Heart right ventricle (tissue), 16 donors: Measurements from ENCODE around the gene HPCAL1. TPM values are rescaled to one million over a fixed set of nuclear protein-coding genes. Genes with fewer than 3 reads are reported as not detected.

Experiments used
- ATAC-seq, 8 donors: fragments of 200-7000 bp; cut with Tn5 transposase; one replicate each; pipeline ENCODE4 v1.9.1; 2020; ENCODE audit warnings: mild to moderate bottlenecking in 8 of 8, moderate library complexity in 8 of 8, moderate number of reproducible peaks in 1 of 8
- DNase-seq, 2 donors: peaks; one replicate each; pipeline ENCODE4 v3.0.0-alpha.2; 2020
- H3K27ac ChIP-seq, 10 donors: fragments of 200-600 bp; sonication (generic) in 2 of 10; one replicate each; pipeline versions ENCODE4 v1.5.0 to v1.8.0; 2020 to 2022; ENCODE audit warnings: mild to moderate bottlenecking in 3 of 10
- H3K27me3 ChIP-seq, 7 donors: fragments of 200-600 bp; one replicate each; pipeline ENCODE4 v1.8.0; 2021 to 2022; ENCODE audit warnings: mild to moderate bottlenecking in 2 of 7
- H3K36me3 ChIP-seq, 9 donors: fragments of 200-600 bp; sonication (generic) in 1 of 9; one replicate each; pipeline versions ENCODE4 v1.5.0 to v1.8.0; 2020 to 2022; ENCODE audit warnings: mild to moderate bottlenecking in 2 of 9
- H3K4me1 ChIP-seq, 9 donors: fragments of 200-600 bp; sonication (generic) in 1 of 9; one replicate each; pipeline versions ENCODE4 v1.5.0 to v1.8.0; 2020 to 2022; ENCODE audit warnings: mild to moderate bottlenecking in 4 of 9
- H3K4me3 ChIP-seq, 10 donors: fragments of 200-600 bp; sonication (generic) in 2 of 10; one replicate each; pipeline versions ENCODE4 v1.5.0 to v1.8.0; 2020 to 2022; ENCODE audit warnings: mild to moderate bottlenecking in 7 of 10, moderate library complexity in 2 of 10
- H3K9me3 ChIP-seq, 11 donors: fragments of 200-600 bp in 10 of 11; sonication (generic) in 2 of 11; one replicate each; pipeline versions ENCODE4 v1.5.0 to v1.8.0; 2013 to 2022; ENCODE audit warnings: mild to moderate bottlenecking in 2 of 11, control low read depth in 1 of 11, moderate library complexity in 1 of 11
- WGBS, 2 donors: extraction: QIAGEN DNeasy Blood & Tissue Kit; methylation state at CpG; one replicate each; pipeline ENCODE4 v1.1.7; 2013; ENCODE audit warnings: inconsistent platforms in 1 of 2; 5-methylcytosine and 5-hydroxymethylcytosine counted together
- intact Hi-C, 10 donors: fragments of 100-400 bp; cut with DNase I; formaldehyde crosslinking; loops; one replicate each; pipeline versions ENCODE4 v1.11.1 to v1.14.2; 2022
- long read RNA-seq, 3 donors: library from polyadenylated mRNA; unstranded; transcript quantifications; one replicate each; pipeline ENCODE4 v2.0.0, GENCODE V29; 2020 to 2021
- polyA plus RNA-seq, 2 donors: library from polyadenylated mRNA; stranded (reverse); fragments of 200-250 nt; gene quantifications; one replicate each; pipeline ENCODE4 v1.2.3, GENCODE V29; 2013
- total RNA-seq, 10 donors: library from RNA; stranded (reverse); fragmentation: NEBNext Ultra II Directional in 3 of 10; extraction: Animal tissue kit (Norgen Biotek cat#: 25700) in 3 of 10; gene quantifications; one replicate each; pipeline versions ENCODE4 v1.2.1 to v1.2.4, GENCODE V29; 2021 to 2023
- TF ChIP-seq, protein P1 (sequence below), 9 donors: fragments of 200-600 bp; sonication (generic) in 2 of 9; IDR thresholded peaks; one replicate each; pipeline versions ENCODE4 v1.5.0 to v1.8.0; 2021 to 2022; ENCODE audit warnings: antibody characterized with exemption in 9 of 9, mild to moderate bottlenecking in 5 of 9, moderate library complexity in 1 of 9
- donor health status: Arrhythmogenic right ventricular cardiomyopathy.
- donor health status: ischemic (EF 13 %, LVEDD 7.1; RV severe dilation, severe dysfunction).
- donor health status: healthy with polysubstance abuse.
- donor health status: DM: no; HTN: yes; CAD: no.
- donor health status: DM: no; HTN: no; CAD: no.
- donor health status: ischemic (EF 25% LVEDD 6.9; RV normal size, moderate dysfunction).
- donor health status: ischemic (EF 25% LVEDD 5.7; RV mildly dilated, moderate dysfunction).
- donor health status: healthy.
- donor health status: DM: yes; HTN: yes; CAD: no.
- donor health status: Ischemic cardiomyopathy.
- donor health status: ischemic (EF 35%, LVEDD 5.7; RV mildly dilated, moderate dysfunction).
- donor health status: nonischemic (EF 11% LVEDD 7.7; RV severe dilation, severe dysfunction).
- donor health status: DM: yes; HTN: yes; CAD: no.
- donor health status: PGD.
- donor health status: ischemic (EF 29% LVEDD 5.4; RV normal size, mild dysfunction).
- donor health status: nonischemic (EF 23%, LVEDD 6.1; RV moderate dilation, normal function).

The HPCAL1 gene
- 10 to 100 TPM; 15.8 to 49.2 (median 22.8) TPM for total RNA-seq
- 10 to 100 TPM; 31.8 to 46.4 TPM for polyA plus RNA-seq
- long read RNA-seq, donor 1, transcript HPCAL1-201 (5 exons, 1,751 nt), result major isoform, 120 of 144 reads
- long read RNA-seq, donor 1, partial matches to known transcripts, result 5 of 144 reads
- long read RNA-seq, donor 1, other reads (novel, unspliced or antisense), result 19 of 144 reads
- long read RNA-seq, donor 2, transcript HPCAL1-201 (5 exons, 1,751 nt), result major isoform, 109 of 128 reads
- long read RNA-seq, donor 2, partial matches to known transcripts, result 3 of 128 reads
- long read RNA-seq, donor 2, other reads (novel, unspliced or antisense), result 16 of 128 reads
- long read RNA-seq, donor 3, transcript HPCAL1-201 (5 exons, 1,751 nt), result major isoform, 230 of 262 reads
- long read RNA-seq, donor 3, partial matches to known transcripts, result 4 of 262 reads
- long read RNA-seq, donor 3, other reads (novel, unspliced or antisense), result 28 of 262 reads

DNA sequence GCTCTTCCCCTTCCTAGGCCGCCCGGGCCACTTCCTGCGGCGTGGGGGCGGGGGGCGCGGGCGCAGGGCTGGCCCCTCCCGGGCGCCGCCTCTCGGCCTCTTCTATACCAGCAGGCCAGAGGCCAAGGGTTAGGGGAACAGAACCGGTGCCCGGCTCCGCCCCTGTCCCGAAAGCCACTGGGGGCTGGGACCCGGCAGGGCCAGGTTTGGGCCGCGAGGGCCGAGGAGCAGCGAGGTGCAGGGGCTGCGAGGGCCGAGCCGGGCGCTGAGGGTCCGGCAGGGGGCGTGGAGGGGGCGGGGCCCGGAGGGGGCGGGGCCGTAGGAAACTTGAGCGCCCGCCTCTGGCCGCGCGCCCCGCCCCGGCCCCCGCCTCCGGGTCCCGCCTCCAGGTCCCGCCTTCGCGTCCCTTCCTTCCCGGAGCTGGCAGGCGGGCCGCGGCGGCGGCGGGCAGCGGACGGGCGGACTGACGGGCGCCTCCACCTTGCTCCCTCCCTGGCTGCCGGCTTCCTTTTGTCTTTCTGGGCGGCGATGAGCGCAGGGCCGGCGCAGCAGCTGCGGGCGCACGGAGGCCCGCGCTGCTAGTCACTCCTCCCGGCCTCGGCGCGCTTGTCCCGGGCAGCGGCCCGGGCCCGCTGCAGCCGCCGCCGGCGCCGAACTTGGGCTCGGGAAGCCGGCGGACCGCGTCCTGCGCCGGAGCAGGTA is at the start of gene HPCAL1:
TSS of gene HPCAL1 (plus strand) at position 426 of the 702 bp plus-strand sequence. CDS start 116,854 bp downstream, outside the sequence.
- H3K4me1 ChIP-seq, result peaks cover 0 to 65% (median 37%) of the 10 kb centered on the region in 9 donors

DNA sequence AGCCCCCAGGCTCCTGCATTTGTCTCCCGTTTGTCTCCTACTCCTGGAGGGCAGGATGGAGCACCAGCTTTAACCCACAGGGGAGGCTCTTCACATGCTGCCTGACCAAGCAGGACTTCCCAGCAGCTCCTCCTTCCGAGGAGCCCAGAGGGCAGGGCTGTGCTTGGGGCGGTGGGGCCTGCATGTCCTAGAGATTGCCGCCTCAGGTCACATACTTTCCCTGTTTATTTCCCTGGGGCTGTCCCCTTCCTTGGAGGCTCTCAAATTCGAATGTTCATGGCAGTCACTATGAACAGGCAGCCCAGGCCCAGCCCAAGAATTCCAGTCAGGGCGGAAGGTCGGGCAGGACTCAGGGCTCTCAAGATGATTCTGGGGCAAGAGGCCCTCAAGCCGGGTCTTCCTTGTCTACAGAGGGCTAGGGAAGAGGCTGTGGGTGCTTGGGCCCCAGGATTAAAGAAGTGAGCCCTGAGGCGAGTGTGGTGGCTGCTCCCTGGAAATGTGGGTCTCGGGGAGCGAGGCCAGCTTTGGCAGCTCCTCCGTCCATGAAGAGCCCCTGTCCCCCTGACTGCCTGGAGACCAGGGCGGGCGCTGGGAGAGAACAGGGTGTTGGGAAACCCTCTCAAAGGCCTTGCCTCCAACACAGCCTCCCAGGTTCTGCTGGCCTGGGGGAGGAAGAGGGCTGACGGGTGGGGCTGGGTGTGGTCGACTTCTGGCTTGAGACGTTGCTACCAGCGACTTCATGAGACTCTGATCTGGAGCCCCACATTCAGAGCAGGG is 48.9 kb upstream of the HPCAL1 start:
- Histone ChIP-seq H3K36me3 (no peaks in the 10 kb centered on the region), H3K4me3 (no peak overlapping the region), H3K27ac (no peak overlapping the region), H3K9me3 (peaks cover 0 to 24% (median 20%) of the 10 kb centered on the region in 11 donors), H3K27me3 (no peaks in the 10 kb centered on the region), H3K4me1 (no peaks in the 10 kb centered on the region)
- TF ChIP-seq, protein P1, sequence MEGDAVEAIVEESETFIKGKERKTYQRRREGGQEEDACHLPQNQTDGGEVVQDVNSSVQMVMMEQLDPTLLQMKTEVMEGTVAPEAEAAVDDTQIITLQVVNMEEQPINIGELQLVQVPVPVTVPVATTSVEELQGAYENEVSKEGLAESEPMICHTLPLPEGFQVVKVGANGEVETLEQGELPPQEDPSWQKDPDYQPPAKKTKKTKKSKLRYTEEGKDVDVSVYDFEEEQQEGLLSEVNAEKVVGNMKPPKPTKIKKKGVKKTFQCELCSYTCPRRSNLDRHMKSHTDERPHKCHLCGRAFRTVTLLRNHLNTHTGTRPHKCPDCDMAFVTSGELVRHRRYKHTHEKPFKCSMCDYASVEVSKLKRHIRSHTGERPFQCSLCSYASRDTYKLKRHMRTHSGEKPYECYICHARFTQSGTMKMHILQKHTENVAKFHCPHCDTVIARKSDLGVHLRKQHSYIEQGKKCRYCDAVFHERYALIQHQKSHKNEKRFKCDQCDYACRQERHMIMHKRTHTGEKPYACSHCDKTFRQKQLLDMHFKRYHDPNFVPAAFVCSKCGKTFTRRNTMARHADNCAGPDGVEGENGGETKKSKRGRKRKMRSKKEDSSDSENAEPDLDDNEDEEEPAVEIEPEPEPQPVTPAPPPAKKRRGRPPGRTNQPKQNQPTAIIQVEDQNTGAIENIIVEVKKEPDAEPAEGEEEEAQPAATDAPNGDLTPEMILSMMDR (IDR thresholded peaks at IDR 0.05), result no peak
- intact Hi-C loops, result no loop called here
- DNase-seq (no peak), ATAC-seq (no peak)
- 87 to 88% methylated on average over 18 of the region's 18 CpGs for WGBS, 2 donors

More for the DNA sequence above, at the start of gene HPCAL1:
- peak within 1 kb of the TSS; percentile 79 to 98 (median 84) for H3K4me3 ChIP-seq
- TF ChIP-seq, protein P1 (IDR thresholded peaks at IDR 0.05), result peak; percentile 33 to 85 (median 66)
- intact Hi-C loops, result loop anchor here in 8 of 10 donors (2.0 to 10.0 kb wide), 9 partner anchors 100 to 178 kb away; partner anchors contain the start of gene RRM2 (in 1 of the 8)
- peaks cover 0 to 8% (median 0%) of the 10 kb centered on the region in 11 donors for H3K9me3 ChIP-seq
- peak; percentile 86 to 94 (median 92) for ATAC-seq
- WGBS, 2 donors, result 1% methylated on average over 76 to 87 of the region's 87 CpGs
- peak; percentile 88 to 91 for DNase-seq
- no peaks in the 10 kb centered on the region for H3K36me3 ChIP-seq
- H3K27ac ChIP-seq, result peak within 1 kb of the TSS in 9 of 10 donors; percentile 67 to 90 (median 88)
- no peaks in the 10 kb centered on the region for H3K27me3 ChIP-seq

DNA sequence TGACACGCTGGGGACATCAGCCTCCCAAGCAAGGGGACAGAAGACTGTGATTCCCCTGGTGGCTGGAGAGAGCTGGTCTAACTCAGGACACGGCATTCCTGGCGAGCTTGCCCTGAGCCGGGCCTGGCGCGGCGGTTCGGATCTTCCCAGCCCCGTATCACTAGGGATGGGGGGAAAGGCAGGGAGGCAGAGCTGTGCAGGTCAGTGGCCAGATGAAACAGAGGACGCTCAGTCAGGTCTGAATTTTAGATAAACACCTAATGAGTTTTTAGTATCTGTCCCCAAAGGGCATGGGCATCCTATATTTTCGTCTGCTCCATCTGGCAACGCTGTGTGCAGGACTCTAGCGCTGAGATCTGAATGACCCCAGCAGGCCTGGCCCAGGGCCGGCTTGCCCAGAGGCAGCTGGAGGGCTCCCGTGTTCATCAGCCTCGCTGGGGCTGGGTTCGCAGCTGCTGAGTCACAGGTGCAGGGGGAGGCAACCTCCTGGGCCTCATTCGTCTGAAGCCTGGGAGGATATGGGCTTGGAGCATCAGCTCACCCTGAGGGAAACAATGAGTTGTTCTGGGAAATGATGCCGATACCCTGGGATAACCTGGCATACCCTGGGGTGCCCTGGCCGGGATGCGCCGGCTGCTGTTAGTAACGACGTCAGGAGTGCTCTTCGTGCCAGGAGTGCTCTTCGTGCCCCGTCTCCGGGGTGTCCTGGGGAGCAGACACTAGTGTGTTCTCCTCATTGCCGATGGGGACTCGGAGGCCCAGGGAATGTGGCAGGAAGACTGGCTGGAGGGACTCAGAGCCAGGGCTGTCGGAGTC is 48.1 kb upstream of the HPCAL1 start:
- Histone ChIP-seq H3K9me3 (peaks cover 0 to 16% (median 14%) of the 10 kb centered on the region in 11 donors), H3K36me3 (no peaks in the 10 kb centered on the region), H3K4me3 (no peak overlapping the region), H3K4me1 (no peaks in the 10 kb centered on the region), H3K27me3 (no peaks in the 10 kb centered on the region), H3K27ac (no peak overlapping the region)
- ATAC-seq (no peak), DNase-seq (no peak)
- intact Hi-C loops, result no loop called here
- TF ChIP-seq, protein P1 (IDR thresholded peaks at IDR 0.05), result no peak
- 91 to 94% methylated on average over 31 of the region's 31 CpGs for WGBS, 2 donors
